ENCODE measurements around the gene CARMIL1.

Gene CARMIL1

DNA sequence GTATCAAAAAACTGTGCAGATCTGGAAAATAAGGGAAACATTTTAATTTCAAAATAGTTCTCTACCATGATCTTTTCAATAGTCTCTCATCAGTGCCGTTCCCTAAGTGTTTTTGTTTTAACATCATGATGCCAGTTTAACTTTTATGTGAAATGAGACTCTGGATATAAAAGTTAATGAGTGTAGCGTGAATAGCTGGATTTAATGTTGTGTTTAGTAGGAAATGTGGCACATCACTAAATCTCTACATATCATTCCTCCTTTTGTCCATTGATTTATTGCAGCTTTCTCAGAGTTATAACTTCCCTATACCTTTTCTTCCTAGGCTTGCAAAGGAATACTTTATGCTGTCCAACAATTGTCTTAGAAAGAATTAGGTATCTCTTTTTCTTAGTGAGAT lies 291.4 kb downstream of the CARMIL1 start:
- no peak overlapping the region for H3K4me3 ChIP-seq (replicated peaks; ENCODE audit: low read depth, low read length)
- TF ChIP-seq, protein P1, sequence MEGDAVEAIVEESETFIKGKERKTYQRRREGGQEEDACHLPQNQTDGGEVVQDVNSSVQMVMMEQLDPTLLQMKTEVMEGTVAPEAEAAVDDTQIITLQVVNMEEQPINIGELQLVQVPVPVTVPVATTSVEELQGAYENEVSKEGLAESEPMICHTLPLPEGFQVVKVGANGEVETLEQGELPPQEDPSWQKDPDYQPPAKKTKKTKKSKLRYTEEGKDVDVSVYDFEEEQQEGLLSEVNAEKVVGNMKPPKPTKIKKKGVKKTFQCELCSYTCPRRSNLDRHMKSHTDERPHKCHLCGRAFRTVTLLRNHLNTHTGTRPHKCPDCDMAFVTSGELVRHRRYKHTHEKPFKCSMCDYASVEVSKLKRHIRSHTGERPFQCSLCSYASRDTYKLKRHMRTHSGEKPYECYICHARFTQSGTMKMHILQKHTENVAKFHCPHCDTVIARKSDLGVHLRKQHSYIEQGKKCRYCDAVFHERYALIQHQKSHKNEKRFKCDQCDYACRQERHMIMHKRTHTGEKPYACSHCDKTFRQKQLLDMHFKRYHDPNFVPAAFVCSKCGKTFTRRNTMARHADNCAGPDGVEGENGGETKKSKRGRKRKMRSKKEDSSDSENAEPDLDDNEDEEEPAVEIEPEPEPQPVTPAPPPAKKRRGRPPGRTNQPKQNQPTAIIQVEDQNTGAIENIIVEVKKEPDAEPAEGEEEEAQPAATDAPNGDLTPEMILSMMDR (IDR thresholded peaks at IDR 0.05; ENCODE audit: low read length, missing control alignments) = no peak
- DNase-seq (ENCODE audit: low read depth) = no peak

DNA sequence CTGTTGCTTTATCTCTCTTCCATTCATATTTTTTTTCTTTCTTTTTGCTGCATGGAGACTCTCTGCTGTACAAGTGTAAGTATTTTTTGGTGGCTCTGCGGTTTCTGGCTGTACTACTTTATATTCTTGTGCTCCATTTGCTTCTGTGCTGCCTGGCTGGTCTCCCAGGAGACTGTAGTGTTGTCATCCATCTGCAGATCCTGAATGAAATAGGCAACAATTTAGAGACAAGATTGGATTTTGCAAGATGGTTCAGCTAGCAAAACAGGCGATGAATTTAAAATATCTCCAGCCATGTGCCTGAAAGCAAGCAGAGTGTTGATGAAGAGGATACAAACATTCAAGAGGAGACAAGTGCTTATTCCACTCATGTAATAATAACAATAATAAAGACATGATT lies 297.7 kb downstream of the CARMIL1 start:
- TF ChIP-seq, protein P1 (IDR thresholded peaks at IDR 0.05; ENCODE audit: low read length, missing control alignments) = no peak
- H3K4me3 ChIP-seq (replicated peaks; ENCODE audit: low read depth, low read length) = no peak overlapping the region
- DNase-seq (ENCODE audit: low read depth) = peak; percentile 11

DNA sequence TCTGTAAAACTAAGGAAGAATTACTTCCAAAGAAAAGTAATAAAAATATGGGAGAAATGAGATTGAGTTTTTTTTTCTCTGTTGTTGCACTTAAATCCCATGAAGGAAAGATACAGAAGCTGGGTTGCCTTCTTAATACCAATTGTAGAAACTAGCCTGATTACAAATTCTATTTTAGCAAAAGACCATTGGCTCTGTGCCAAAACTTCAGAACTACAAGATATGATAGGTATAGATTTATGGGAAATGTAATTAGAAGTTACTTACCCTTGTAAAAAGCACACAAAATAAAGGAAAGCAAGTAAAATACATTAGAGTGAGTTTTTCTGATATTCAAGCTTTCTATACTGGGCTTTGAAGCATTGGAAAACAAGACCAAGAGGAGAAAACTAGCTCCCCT lies 299.4 kb downstream of the CARMIL1 start:
- no peak overlapping the region for H3K4me3 ChIP-seq (replicated peaks; ENCODE audit: low read depth, low read length)
- TF ChIP-seq, protein P1 (IDR thresholded peaks at IDR 0.05; ENCODE audit: low read length, missing control alignments) = no peak
- no peak for DNase-seq (ENCODE audit: low read depth)

DNA sequence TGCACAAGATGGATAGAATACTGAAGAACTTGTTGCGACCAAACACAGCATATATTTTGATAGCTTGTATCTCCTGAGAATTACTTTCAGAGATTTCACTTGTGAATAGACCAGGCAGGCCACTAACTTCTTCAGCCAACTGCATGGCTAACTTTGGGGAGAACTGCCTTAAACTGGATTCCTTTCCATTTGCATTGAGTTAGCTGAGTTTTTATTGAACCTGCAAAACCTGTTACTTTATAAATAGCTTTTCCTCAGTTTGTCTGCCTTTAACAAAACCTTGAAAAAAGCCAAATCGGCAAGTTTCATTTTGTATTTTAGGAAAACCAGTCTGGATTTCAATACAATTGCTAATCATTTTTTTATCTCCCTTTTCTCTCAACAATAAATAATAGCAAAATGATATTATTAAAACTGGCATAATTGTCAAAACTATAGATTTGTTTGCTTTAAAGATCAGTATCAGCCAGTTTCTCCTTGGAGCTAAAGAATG lies 300.3 kb downstream of the CARMIL1 start:
- H3K4me3 ChIP-seq (replicated peaks; ENCODE audit: low read depth, low read length) = no peak overlapping the region
- no peak for DNase-seq (ENCODE audit: low read depth)
- TF ChIP-seq, protein P1 (IDR thresholded peaks at IDR 0.05; ENCODE audit: low read length, missing control alignments) = no peak

DNA sequence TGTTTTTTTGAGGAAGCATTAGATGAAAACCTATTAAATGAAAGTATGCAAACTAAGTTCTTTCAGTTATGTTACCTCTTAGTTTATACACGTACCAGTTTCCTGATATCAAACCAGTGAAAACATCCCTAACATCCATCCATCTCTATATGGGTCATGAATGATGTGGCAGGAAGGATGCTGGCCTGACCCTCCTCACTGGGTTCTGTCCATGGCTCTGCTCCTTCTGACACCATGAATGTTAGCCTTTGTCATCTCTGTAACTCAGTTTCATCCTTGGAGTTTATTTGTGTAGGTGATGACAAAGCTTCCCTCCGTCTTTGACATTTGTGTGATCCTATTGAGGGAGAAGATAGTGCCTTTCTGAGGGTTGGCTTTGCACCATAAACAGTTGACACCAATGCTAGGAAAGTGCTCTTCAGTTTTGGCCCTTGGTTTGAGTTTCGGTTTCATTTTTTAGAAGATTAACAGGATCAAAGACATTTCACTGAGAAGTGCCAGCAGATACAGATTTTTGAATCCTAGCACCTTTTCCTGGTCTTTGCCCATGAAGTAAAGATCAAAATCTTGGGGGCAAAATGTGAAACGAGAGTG lies 300.8 kb downstream of the CARMIL1 start:
- DNase-seq (ENCODE audit: low read depth) = no peak

DNA sequence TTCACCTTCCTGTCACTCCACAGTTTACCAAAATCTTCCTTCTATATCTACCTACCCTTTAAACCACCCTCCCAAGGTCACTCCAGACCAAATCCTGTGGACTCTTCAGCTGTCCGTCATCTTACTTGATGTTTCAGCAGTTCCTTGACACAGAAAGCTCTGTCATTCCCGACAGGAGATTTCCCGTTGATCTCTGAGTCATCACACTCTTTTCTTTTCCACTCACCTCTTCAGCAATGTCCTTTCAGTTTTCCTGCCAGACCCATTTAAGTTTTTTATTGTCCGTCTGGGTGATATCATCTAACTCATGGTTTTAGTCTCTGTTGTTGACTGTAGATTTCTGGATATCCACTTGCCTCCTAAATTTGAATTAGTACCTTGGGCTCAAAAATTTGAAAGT lies 302.9 kb downstream of the CARMIL1 start:
- no peak overlapping the region for H3K4me3 ChIP-seq (replicated peaks; ENCODE audit: low read depth, low read length)
- no peak for DNase-seq (ENCODE audit: low read depth)
- TF ChIP-seq, protein P1 (IDR thresholded peaks at IDR 0.05; ENCODE audit: low read length, missing control alignments) = no peak

More for the DNA sequence above, 300.8 kb downstream of the CARMIL1 start:
- H3K4me3 ChIP-seq (replicated peaks; ENCODE audit: low read depth, low read length) = no peak overlapping the region
- TF ChIP-seq, protein P1 (IDR thresholded peaks at IDR 0.05; ENCODE audit: low read length, missing control alignments) = no peak

DNA sequence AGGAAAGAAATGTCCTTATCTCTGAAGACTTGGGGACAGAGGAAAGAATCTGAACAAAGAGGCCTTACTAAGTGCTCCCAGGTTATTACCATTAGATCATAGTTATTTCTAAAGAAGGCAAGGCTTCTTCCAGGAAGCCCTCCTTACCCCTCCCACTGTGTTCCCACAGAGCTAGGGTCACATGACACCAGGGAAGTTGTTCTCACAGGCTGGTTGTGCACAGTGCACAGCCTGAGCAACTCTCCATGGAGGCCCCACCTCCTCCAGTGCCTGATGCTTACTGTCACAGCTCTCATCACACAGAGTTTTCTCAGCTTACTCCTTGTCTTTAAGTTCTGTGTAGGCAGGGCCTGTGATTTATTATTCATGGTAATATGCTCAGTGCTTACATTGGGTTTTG lies 303.9 kb downstream of the CARMIL1 start:
- TF ChIP-seq, protein P1 (IDR thresholded peaks at IDR 0.05; ENCODE audit: low read length, missing control alignments) = no peak
- no peak for DNase-seq (ENCODE audit: low read depth)
- no peak overlapping the region for H3K4me3 ChIP-seq (replicated peaks; ENCODE audit: low read depth, low read length)

Measured in fibroblast of pulmonary artery (primary cell).